ENCODE data around the gene GSG1L. TPM values are rescaled to one million over a fixed set of nuclear protein-coding genes. Genes with fewer than 3 reads are reported as not detected.

Gene GSG1L
- total and polyA plus RNA-seq, 12 donors, result 0.68 to 14.6 (median 3.4) TPM; not detected in 5

- intact Hi-C loops (cut with DNase I), result no loop called here
- Histone ChIP-seq H3K4me3 (no peak overlapping the region), H3K4me1 (peaks cover 0 to 9% (median 0%) of the 10 kb centered on the region in 9 donors), H3K36me3 (no peaks in the 10 kb centered on the region), H3K27ac (peak overlapping the region in 1 of 10 donors; percentile 35), H3K9me3 (no peaks in the 10 kb centered on the region), H3K27me3 (peaks cover 0 to 57% (median 0%) of the 10 kb centered on the region in 7 donors)
- TF ChIP-seq CTCF (IDR thresholded peaks at IDR 0.05), result no peak
- 42 to 51% methylated on average over 7 of the region's 7 CpGs for WGBS, 2 donors
- peak in 1 of 8 donors; percentile 25 for ATAC-seq
- DNase-seq, result no peak
Measured at GRCh38 chr16:28011971-28012445, 51.5 kb downstream of the GSG1L start.

- intact Hi-C loops (cut with DNase I), result no loop called here
- Histone ChIP-seq H3K36me3 (no peaks in the 10 kb centered on the region), H3K9me3 (no peaks in the 10 kb centered on the region), H3K4me1 (peaks cover 0 to 9% (median 0%) of the 10 kb centered on the region in 9 donors), H3K27ac (peak overlapping the region in 1 of 10 donors; percentile 35), H3K27me3 (peaks cover 0 to 57% (median 0%) of the 10 kb centered on the region in 7 donors), H3K4me3 (no peak overlapping the region)
- TF ChIP-seq CTCF (IDR thresholded peaks at IDR 0.05), result no peak
- 81 to 83% methylated on average over 11 of the region's 11 CpGs for WGBS, 2 donors
- ATAC-seq (no peak), DNase-seq (no peak)
Measured at GRCh38 chr16:28011223-28011622, 52.3 kb downstream of the GSG1L start.

GRCh38 chr16:28010671-28011070 is 52.8 kb downstream of the GSG1L start:
- no peaks in the 10 kb centered on the region for H3K9me3 ChIP-seq
- H3K36me3 ChIP-seq, result no peaks in the 10 kb centered on the region
- DNase-seq (no peak), ATAC-seq (no peak)
- peaks cover 0 to 9% (median 0%) of the 10 kb centered on the region in 9 donors for H3K4me1 ChIP-seq
- no peak overlapping the region for H3K27ac ChIP-seq
- H3K27me3 ChIP-seq, result peaks cover 0 to 52% (median 0%) of the 10 kb centered on the region in 7 donors
- no peak overlapping the region for H3K4me3 ChIP-seq
- intact Hi-C loops (cut with DNase I), result no loop called here
- 40 to 50% methylated on average over 9 of the region's 9 CpGs for WGBS, 2 donors
- TF ChIP-seq CTCF (IDR thresholded peaks at IDR 0.05), result no peak

- Histone ChIP-seq H3K36me3 (no peaks in the 10 kb centered on the region), H3K27ac (no peak overlapping the region), H3K4me3 (no peak overlapping the region), H3K4me1 (peaks cover 0 to 9% (median 0%) of the 10 kb centered on the region in 9 donors), H3K9me3 (no peaks in the 10 kb centered on the region), H3K27me3 (peaks cover 0 to 44% (median 0%) of the 10 kb centered on the region in 7 donors)
- TF ChIP-seq CTCF (IDR thresholded peaks at IDR 0.05), result no peak
- intact Hi-C loops (cut with DNase I), result no loop called here
- no peak for DNase-seq
- no peak for ATAC-seq
- WGBS, 2 donors, result 66 to 70% methylated on average over 17 of the region's 17 CpGs
Measured at GRCh38 chr16:28009586-28010373, 53.7 kb downstream of the GSG1L start.
